Measurements from ENCODE around the gene DLG2.

Gene DLG2

GRCh38 chr11:84526250-84526649 is 1100.9 kb downstream of the DLG2 start:
- Histone ChIP-seq H3K36me3 (ENCODE audit: insufficient read depth, low read length) (no peaks in the 10 kb centered on the region), H3K9ac (ENCODE audit: low read length) (no peak overlapping the region), H3K9me3 (ENCODE audit: low read length) (no peaks in the 10 kb centered on the region), H3K4me3 (ENCODE audit: low read depth in 1 of 2, low read length in 2 of 2) (no peak overlapping the region), H3K27me3 (ENCODE audit: control insufficient read depth in 1 of 2, insufficient read depth in 2 of 2, low read length in 2 of 2) (no peaks in the 10 kb centered on the region), H3K27ac (ENCODE audit: low read depth, low read length) (no peak overlapping the region), H3K4me1 (ENCODE audit: insufficient read depth, low read length) (no peaks in the 10 kb centered on the region)

- Histone ChIP-seq H3K4me3 (ENCODE audit: low read depth in 1 of 2, low read length in 2 of 2) (no peak overlapping the region), H3K27ac (ENCODE audit: low read depth, low read length) (no peak overlapping the region), H3K36me3 (ENCODE audit: insufficient read depth, low read length) (no peaks in the 10 kb centered on the region), H3K4me1 (ENCODE audit: insufficient read depth, low read length) (no peaks in the 10 kb centered on the region), H3K9me3 (ENCODE audit: low read length) (no peaks in the 10 kb centered on the region), H3K27me3 (ENCODE audit: control insufficient read depth in 1 of 2, insufficient read depth in 2 of 2, low read length in 2 of 2) (no peaks in the 10 kb centered on the region), H3K9ac (ENCODE audit: low read length) (no peak overlapping the region)
Measured at GRCh38 chr11:84524422-84525051, 1102.6 kb downstream of the DLG2 start.

GRCh38 chr11:84522331-84522730 is 1104.8 kb downstream of the DLG2 start:
- Histone ChIP-seq H3K36me3 (ENCODE audit: insufficient read depth, low read length) (no peaks in the 10 kb centered on the region), H3K9me3 (ENCODE audit: low read length) (no peaks in the 10 kb centered on the region), H3K9ac (ENCODE audit: low read length) (no peak overlapping the region), H3K27ac (ENCODE audit: low read depth, low read length) (no peak overlapping the region), H3K27me3 (ENCODE audit: control insufficient read depth in 1 of 2, insufficient read depth in 2 of 2, low read length in 2 of 2) (no peaks in the 10 kb centered on the region), H3K4me3 (ENCODE audit: low read depth in 1 of 2, low read length in 2 of 2) (no peak overlapping the region), H3K4me1 (ENCODE audit: insufficient read depth, low read length) (no peaks in the 10 kb centered on the region)

DNA sequence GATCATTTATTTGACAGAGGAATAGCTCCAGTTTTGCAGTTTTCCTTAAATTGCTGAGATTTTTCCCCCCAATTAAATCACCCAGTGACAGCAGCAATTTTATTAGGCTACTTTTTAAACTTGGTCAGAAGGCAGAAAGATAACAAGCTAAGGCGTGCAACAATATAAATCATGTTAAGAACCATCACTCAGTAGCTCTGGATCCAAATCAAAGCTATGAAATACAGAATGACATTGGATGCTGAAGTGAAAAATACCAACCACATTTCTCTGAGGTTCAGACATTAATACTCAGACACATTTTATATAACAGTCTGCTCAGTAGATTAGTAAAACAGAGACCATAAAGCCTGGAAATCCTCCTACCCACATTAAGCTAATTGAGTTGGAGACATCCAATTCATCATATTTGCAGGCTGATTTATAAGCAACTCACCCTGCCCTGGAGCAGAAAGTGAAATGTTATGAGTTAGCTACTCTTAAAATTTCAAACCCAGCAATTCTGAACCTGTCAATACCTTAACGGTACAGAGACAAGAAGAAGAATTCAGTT is 1108.4 kb downstream of the DLG2 start:
- no peaks in the 10 kb centered on the region for H3K9me3 ChIP-seq (ENCODE audit: low read length)
- H3K4me3 ChIP-seq (ENCODE audit: low read depth in 1 of 2, low read length in 2 of 2), result no peak overlapping the region
- no peaks in the 10 kb centered on the region for H3K27me3 ChIP-seq (ENCODE audit: control insufficient read depth in 1 of 2, insufficient read depth in 2 of 2, low read length in 2 of 2)
- H3K9ac ChIP-seq (ENCODE audit: low read length), result no peak overlapping the region
- no peaks in the 10 kb centered on the region for H3K36me3 ChIP-seq (ENCODE audit: insufficient read depth, low read length)
- H3K4me1 ChIP-seq (ENCODE audit: insufficient read depth, low read length), result no peaks in the 10 kb centered on the region
- no peak overlapping the region for H3K27ac ChIP-seq (ENCODE audit: low read depth, low read length)

DNA sequence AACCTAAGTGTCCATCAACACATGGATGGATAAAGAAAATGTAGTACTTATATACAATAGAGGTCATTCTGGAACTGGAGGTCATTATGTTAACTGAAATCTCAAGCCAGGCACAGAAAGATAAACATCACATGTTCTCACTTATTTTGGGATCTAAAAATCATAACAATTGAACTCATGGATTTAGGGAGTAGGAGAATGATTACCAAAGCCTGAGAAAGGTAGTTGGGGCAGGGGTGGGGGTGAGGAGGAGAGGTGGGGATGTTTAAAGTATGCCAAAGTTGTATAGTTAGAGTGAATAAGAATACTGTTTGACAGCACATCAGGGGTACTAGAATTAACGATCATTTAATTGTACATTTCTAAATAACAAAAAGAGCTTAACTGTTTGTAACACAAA is 1112.7 kb downstream of the DLG2 start:
- Histone ChIP-seq H3K36me3 (ENCODE audit: insufficient read depth, low read length) (no peaks in the 10 kb centered on the region), H3K27ac (ENCODE audit: low read depth, low read length) (no peak overlapping the region), H3K9me3 (ENCODE audit: low read length) (no peaks in the 10 kb centered on the region), H3K4me3 (ENCODE audit: low read depth in 1 of 2, low read length in 2 of 2) (no peak overlapping the region), H3K27me3 (ENCODE audit: control insufficient read depth in 1 of 2, insufficient read depth in 2 of 2, low read length in 2 of 2) (no peaks in the 10 kb centered on the region), H3K9ac (ENCODE audit: low read length) (no peak overlapping the region), H3K4me1 (ENCODE audit: insufficient read depth, low read length) (no peaks in the 10 kb centered on the region)

DNA sequence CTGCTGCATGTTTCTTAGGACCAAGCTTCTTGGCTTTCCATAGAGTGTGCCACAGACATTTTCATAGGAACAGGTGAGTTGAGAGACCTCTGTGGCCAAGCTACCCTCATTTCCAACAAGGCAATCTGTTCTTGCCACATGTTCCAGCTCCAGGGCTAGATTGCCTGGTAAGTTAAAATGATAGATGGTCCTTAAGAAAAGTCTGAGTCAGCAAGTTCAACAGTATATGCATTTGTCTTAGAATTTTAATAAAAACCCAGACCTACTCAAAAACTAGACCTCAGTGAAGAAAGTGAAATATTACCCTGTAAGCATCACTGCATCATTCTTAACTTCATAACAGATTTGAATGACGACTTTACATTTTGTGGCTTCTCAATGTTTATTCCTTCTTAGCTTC is 1123.6 kb downstream of the DLG2 start:
- Histone ChIP-seq H3K27ac (ENCODE audit: low read depth, low read length) (no peak overlapping the region), H3K36me3 (ENCODE audit: insufficient read depth, low read length) (no peaks in the 10 kb centered on the region), H3K9me3 (ENCODE audit: low read length) (no peaks in the 10 kb centered on the region), H3K4me1 (ENCODE audit: insufficient read depth, low read length) (no peaks in the 10 kb centered on the region), H3K9ac (ENCODE audit: low read length) (no peak overlapping the region), H3K4me3 (ENCODE audit: low read depth in 1 of 2, low read length in 2 of 2) (no peak overlapping the region), H3K27me3 (ENCODE audit: control insufficient read depth in 1 of 2, insufficient read depth in 2 of 2, low read length in 2 of 2) (no peaks in the 10 kb centered on the region)

GRCh38 chr11:84501750-84502149 is 1125.4 kb downstream of the DLG2 start:
- no peaks in the 10 kb centered on the region for H3K36me3 ChIP-seq (ENCODE audit: insufficient read depth, low read length)
- H3K4me3 ChIP-seq (ENCODE audit: low read depth in 1 of 2, low read length in 2 of 2), result no peak overlapping the region
- H3K27ac ChIP-seq (ENCODE audit: low read depth, low read length), result no peak overlapping the region
- H3K9ac ChIP-seq (ENCODE audit: low read length), result no peak overlapping the region
- no peaks in the 10 kb centered on the region for H3K27me3 ChIP-seq (ENCODE audit: control insufficient read depth in 1 of 2, insufficient read depth in 2 of 2, low read length in 2 of 2)
- no peaks in the 10 kb centered on the region for H3K9me3 ChIP-seq (ENCODE audit: low read length)
- no peaks in the 10 kb centered on the region for H3K4me1 ChIP-seq (ENCODE audit: insufficient read depth, low read length)

- Histone ChIP-seq H3K27me3 (ENCODE audit: control insufficient read depth in 1 of 2, insufficient read depth in 2 of 2, low read length in 2 of 2) (no peaks in the 10 kb centered on the region), H3K27ac (ENCODE audit: low read depth, low read length) (no peak overlapping the region), H3K4me3 (ENCODE audit: low read depth in 1 of 2, low read length in 2 of 2) (no peak overlapping the region), H3K9me3 (ENCODE audit: low read length) (no peaks in the 10 kb centered on the region), H3K36me3 (ENCODE audit: insufficient read depth, low read length) (no peaks in the 10 kb centered on the region), H3K4me1 (ENCODE audit: insufficient read depth, low read length) (no peaks in the 10 kb centered on the region), H3K9ac (ENCODE audit: low read length) (no peak overlapping the region)
Measured at GRCh38 chr11:84497981-84498411, 1129.1 kb downstream of the DLG2 start.

- H3K36me3 ChIP-seq (ENCODE audit: insufficient read depth, low read length), result no peaks in the 10 kb centered on the region
- H3K4me1 ChIP-seq (ENCODE audit: insufficient read depth, low read length), result no peaks in the 10 kb centered on the region
- no peak overlapping the region for H3K9ac ChIP-seq (ENCODE audit: low read length)
- no peak overlapping the region for H3K27ac ChIP-seq (ENCODE audit: low read depth, low read length)
- no peaks in the 10 kb centered on the region for H3K27me3 ChIP-seq (ENCODE audit: control insufficient read depth in 1 of 2, insufficient read depth in 2 of 2, low read length in 2 of 2)
- no peak overlapping the region for H3K4me3 ChIP-seq (ENCODE audit: low read depth in 1 of 2, low read length in 2 of 2)
- no peaks in the 10 kb centered on the region for H3K9me3 ChIP-seq (ENCODE audit: low read length)
Measured at GRCh38 chr11:84497181-84497580, 1130.0 kb downstream of the DLG2 start.

DNA sequence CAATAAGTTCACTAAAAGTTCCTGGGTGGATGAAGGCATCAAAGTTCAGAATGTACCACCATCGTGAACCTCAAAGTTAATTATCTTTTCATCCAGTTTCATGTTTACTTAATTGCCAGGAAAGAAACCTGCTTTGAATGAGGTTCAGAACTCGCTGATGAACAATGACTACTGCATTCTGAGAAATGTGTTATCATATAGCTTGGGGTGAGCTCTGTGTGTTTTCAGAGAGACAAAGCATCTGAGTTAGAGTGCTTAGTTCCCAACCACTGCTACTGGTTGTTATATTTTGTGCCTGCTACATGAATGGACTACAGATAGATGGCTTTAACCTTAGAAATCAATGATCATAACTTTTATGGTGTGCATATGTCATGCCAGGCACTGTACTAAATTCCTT is 1131.0 kb downstream of the DLG2 start:
- Histone ChIP-seq H3K4me1 (ENCODE audit: insufficient read depth, low read length) (no peaks in the 10 kb centered on the region), H3K9ac (ENCODE audit: low read length) (no peak overlapping the region), H3K27ac (ENCODE audit: low read depth, low read length) (no peak overlapping the region), H3K36me3 (ENCODE audit: insufficient read depth, low read length) (no peaks in the 10 kb centered on the region), H3K9me3 (ENCODE audit: low read length) (no peaks in the 10 kb centered on the region), H3K4me3 (ENCODE audit: low read depth in 1 of 2, low read length in 2 of 2) (no peak overlapping the region), H3K27me3 (ENCODE audit: control insufficient read depth in 1 of 2, insufficient read depth in 2 of 2, low read length in 2 of 2) (no peaks in the 10 kb centered on the region)

GRCh38 chr11:84480131-84480530 is 1147.0 kb downstream of the DLG2 start:
- H3K4me1 ChIP-seq (ENCODE audit: insufficient read depth, low read length), result no peaks in the 10 kb centered on the region
- H3K36me3 ChIP-seq (ENCODE audit: insufficient read depth, low read length), result no peaks in the 10 kb centered on the region
- no peak overlapping the region for H3K27ac ChIP-seq (ENCODE audit: low read depth, low read length)
- no peak overlapping the region for H3K4me3 ChIP-seq (ENCODE audit: low read depth in 1 of 2, low read length in 2 of 2)
- H3K27me3 ChIP-seq (ENCODE audit: control insufficient read depth in 1 of 2, insufficient read depth in 2 of 2, low read length in 2 of 2), result no peaks in the 10 kb centered on the region
- no peaks in the 10 kb centered on the region for H3K9me3 ChIP-seq (ENCODE audit: low read length)
- no peak overlapping the region for H3K9ac ChIP-seq (ENCODE audit: low read length)

DNA sequence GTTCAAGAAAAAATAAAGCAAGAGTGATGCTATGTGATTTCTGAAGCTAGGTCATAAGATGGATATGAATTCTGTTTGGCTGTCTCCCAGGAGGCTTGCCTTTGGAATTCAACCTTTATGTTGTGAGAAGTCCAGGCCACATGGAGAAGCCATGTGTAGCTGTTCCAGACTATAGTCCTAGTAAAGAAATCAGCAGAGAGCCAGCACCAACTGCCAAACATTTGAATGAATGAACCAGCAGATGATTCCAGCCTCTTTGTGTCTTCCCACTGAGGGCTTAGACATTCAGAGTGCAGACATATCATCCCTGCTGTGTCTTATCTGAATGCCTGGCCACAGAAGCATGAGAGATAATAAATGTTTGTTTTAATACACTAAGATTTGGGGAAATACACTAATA is 1150.6 kb downstream of the DLG2 start:
- Histone ChIP-seq H3K27ac (ENCODE audit: low read depth, low read length) (no peak overlapping the region), H3K9me3 (ENCODE audit: low read length) (no peaks in the 10 kb centered on the region), H3K9ac (ENCODE audit: low read length) (no peak overlapping the region), H3K27me3 (ENCODE audit: control insufficient read depth in 1 of 2, insufficient read depth in 2 of 2, low read length in 2 of 2) (no peaks in the 10 kb centered on the region), H3K4me3 (ENCODE audit: low read depth in 1 of 2, low read length in 2 of 2) (no peak overlapping the region), H3K4me1 (ENCODE audit: insufficient read depth, low read length) (no peaks in the 10 kb centered on the region), H3K36me3 (ENCODE audit: insufficient read depth, low read length) (no peaks in the 10 kb centered on the region)
